Measurements from ENCODE around the gene USP17L12. TPM values are rescaled to one million over a fixed set of nuclear protein-coding genes. Genes with fewer than 3 reads are reported as not detected.
"Not testable (repeated sequence)": the region's sequence is repeated elsewhere in the genome, so short reads cannot be mapped to it uniquely, and the experiment has no call there.

The USP17L12 gene, protein sequence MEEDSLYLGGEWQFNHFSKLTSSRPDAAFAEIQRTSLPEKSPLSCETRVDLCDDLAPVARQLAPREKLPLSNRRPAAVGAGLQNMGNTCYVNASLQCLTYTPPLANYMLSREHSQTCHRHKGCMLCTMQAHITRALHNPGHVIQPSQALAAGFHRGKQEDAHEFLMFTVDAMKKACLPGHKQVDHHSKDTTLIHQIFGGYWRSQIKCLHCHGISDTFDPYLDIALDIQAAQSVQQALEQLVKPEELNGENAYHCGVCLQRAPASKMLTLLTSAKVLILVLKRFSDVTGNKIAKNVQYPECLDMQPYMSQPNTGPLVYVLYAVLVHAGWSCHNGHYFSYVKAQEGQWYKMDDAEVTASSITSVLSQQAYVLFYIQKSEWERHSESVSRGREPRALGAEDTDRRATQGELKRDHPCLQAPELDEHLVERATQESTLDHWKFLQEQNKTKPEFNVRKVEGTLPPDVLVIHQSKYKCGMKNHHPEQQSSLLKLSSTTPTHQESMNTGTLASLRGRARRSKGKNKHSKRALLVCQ
- not detected in 2 replicates for polyA plus RNA-seq (2011; rRNA removed)
- not detected in 2 replicates for polyA minus RNA-seq (2011; rRNA and poly(A)+ RNA removed)

DNA sequence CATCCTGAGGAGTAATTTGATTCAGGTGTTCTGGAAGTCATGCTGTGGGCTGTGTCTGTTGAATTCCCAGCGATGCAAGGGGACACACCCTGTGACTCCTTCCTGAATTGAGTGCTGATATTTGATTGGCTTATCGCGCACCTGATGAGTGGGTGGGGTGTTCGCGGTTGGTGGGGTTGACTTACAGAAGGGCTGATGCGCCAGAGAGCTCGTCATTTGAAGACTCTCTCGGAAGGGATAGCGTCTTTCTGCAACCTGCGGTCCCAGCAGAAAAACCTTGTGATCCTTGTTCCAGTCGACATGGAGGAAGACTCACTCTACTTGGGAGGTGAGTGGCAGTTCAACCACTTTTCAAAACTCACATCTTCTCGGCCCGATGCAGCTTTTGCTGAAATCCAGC is at the start of gene USP17L12:
TSS of gene USP17L12 (plus strand) at position 301 of the 400 bp plus-strand sequence. CDS start at position 301, 0 bp downstream.
- H3K27me3 ChIP-seq (ENCODE audit: control insufficient read depth, insufficient read depth, low read length); H3K36me3 ChIP-seq (ENCODE audit: control insufficient read depth, insufficient read depth, low read length); CTCF ChIA-PET; DNase-seq (ENCODE audit: low read depth); POLR2A ChIA-PET; H3K4me3 ChIP-seq (ENCODE audit: low read depth, low read length): not testable (repeated sequence)

DNA sequence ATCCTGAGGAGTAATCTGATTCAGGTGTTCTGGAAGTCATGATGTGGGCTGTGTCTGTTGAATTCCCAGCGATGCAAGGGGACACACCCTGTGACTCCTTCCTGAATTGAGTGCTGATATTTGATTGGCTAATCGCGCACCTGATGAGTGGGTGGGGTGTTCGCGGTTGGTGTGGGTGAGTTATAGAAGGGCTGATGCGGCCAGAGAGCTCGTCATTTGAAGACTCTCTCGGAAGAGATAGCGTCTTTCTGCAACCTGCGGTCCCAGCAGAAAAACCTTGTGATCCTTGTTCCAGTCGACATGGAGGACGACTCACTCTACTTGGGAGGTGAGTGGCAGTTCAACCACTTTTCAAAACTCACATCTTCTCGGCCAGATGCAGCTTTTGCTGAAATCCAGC is 9.6 kb upstream of the USP17L12 start, which contains the start of gene USP17L10:
TSS of gene USP17L10 (plus strand) at position 301 of the 400 bp plus-strand sequence. CDS start at position 301, 0 bp downstream.
- H3K27me3 ChIP-seq (ENCODE audit: control insufficient read depth, insufficient read depth, low read length); POLR2A ChIA-PET; H3K4me3 ChIP-seq (ENCODE audit: low read depth, low read length); H3K36me3 ChIP-seq (ENCODE audit: control insufficient read depth, insufficient read depth, low read length); CTCF ChIA-PET; DNase-seq (ENCODE audit: low read depth): not testable (repeated sequence)

DNA sequence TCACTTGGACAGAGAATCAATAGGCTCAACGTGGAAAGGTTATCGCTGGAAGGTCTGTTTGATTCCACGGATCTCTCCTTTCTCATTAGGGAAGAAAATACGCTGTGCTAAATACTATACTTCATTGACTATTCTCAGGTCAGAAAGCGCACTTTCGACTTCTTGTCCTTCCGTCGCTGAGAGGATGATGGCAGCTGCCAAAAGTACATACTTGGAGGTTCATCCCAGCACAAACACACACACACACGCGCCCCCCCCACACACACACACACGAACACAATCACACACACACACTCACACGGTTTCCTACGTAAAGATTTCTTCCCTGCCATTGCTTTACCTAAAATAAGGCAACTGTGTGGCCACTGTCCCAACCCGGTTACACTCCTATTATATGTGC is 5.3 kb upstream of the USP17L12 start:
- DNase-seq (ENCODE audit: low read depth); CTCF ChIA-PET; H3K27me3 ChIP-seq (ENCODE audit: control insufficient read depth, insufficient read depth, low read length); H3K36me3 ChIP-seq (ENCODE audit: control insufficient read depth, insufficient read depth, low read length); H3K4me3 ChIP-seq (ENCODE audit: low read depth, low read length); POLR2A ChIA-PET: not testable (repeated sequence)

DNA sequence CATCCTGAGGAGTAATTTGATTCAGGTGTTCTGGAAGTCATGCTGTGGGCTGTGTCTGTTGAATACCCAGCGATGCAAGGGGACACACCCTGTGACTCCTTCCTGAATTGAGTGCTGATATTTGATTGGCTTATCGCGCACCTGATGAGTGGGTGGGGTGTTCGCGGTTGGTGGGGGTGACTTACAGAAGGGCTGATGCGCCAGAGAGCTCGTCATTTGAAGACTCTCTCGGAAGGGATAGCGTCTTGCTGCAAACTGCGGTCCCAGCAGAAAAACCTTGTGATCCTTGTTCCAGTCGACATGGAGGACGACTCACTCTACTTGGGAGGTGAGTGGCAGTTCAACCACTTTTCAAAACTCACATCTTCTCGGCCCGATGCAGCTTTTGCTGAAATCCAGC is 4.8 kb upstream of the USP17L12 start, which contains the start of gene USP17L11:
TSS of gene USP17L11 (plus strand) at position 301 of the 400 bp plus-strand sequence. CDS start at position 301, 0 bp downstream.
- H3K27me3 ChIP-seq (ENCODE audit: control insufficient read depth, insufficient read depth, low read length); H3K36me3 ChIP-seq (ENCODE audit: control insufficient read depth, insufficient read depth, low read length); H3K4me3 ChIP-seq (ENCODE audit: low read depth, low read length); POLR2A ChIA-PET; CTCF ChIA-PET; DNase-seq (ENCODE audit: low read depth): not testable (repeated sequence)

DNA sequence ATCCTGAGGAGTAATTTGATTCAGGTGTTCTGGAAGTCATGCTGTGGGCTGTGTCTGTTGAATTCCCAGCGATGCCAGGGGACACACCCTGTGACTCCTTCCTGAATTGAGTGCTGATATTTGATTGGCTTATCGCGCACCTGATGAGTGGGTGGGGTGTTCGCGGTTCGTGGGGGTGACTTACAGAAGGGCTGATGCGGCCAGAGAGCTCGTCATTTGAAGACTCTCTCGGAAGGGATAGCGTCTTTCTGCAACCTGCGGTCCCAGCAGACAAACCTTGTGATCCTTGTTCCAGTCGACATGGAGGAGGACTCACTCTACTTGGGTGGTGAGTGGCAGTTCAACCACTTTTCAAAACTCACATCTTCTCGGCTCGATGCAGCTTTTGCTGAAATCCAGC is 4.6 kb downstream of the USP17L12 start, which contains the start of gene USP17L13:
TSS of gene USP17L13 (plus strand) at position 301 of the 400 bp plus-strand sequence. CDS start at position 301, 0 bp downstream.
- H3K27me3 ChIP-seq (ENCODE audit: control insufficient read depth, insufficient read depth, low read length); H3K36me3 ChIP-seq (ENCODE audit: control insufficient read depth, insufficient read depth, low read length); POLR2A ChIA-PET; DNase-seq (ENCODE audit: low read depth); CTCF ChIA-PET; H3K4me3 ChIP-seq (ENCODE audit: low read depth, low read length): not testable (repeated sequence)

DNA sequence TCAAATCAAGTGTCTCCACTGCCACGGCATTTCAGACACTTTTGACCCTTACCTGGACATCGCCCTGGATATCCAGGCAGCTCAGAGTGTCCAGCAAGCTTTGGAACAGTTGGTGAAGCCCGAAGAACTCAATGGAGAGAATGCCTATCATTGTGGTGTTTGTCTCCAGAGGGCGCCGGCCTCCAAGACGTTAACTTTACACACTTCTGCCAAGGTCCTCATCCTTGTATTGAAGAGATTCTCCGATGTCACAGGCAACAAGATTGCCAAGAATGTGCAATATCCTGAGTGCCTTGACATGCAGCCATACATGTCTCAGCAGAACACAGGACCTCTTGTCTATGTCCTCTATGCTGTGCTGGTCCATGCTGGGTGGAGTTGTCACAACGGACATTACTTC is 10.3 kb downstream of the USP17L12 start:
- DNase-seq (ENCODE audit: low read depth); POLR2A ChIA-PET; H3K36me3 ChIP-seq (ENCODE audit: control insufficient read depth, insufficient read depth, low read length); H3K27me3 ChIP-seq (ENCODE audit: control insufficient read depth, insufficient read depth, low read length); H3K4me3 ChIP-seq (ENCODE audit: low read depth, low read length); CTCF ChIA-PET: not testable (repeated sequence)

DNA sequence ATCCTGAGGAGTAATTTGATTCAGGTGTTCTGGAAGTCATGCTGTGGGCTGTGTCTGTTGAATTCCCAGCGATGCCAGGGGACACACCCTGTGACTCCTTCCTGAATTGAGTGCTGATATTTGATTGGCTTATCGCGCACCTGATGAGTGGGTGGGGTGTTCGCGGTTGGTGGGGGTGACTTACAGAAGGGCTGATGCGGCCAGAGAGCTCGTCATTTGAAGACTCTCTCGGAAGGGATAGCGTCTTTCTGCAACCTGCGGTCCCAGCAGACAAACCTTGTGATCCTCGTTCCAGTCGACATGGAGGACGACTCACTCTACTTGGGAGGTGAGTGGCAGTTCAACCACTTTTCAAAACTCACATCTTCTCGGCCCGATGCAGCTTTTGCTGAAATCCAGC is 14.1 kb downstream of the USP17L12 start, which contains the start of gene USP17L15:
TSS of gene USP17L15 (plus strand) at position 301 of the 400 bp plus-strand sequence. CDS start at position 301, 0 bp downstream.
- H3K36me3 ChIP-seq (ENCODE audit: control insufficient read depth, insufficient read depth, low read length); CTCF ChIA-PET; POLR2A ChIA-PET; H3K4me3 ChIP-seq (ENCODE audit: low read depth, low read length); DNase-seq (ENCODE audit: low read depth); H3K27me3 ChIP-seq (ENCODE audit: control insufficient read depth, insufficient read depth, low read length): not testable (repeated sequence)

DNA sequence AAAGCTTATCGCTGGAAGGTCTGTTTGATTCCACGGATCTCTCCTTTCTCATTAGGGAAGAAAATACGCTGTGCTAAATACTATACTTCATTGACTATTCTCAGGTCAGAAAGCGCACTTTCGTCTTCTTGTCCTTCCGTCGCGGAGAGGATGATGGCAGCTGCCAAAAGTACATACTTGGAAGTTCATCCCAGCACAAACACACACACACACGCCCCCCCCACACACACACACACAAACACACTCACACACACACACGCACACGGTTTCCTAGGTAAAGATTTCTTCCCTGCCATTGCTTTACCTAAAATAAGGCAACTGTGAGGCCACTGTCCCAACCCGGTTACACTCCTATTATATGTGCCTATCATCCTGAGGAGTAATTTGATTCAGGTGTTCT is 18.5 kb downstream of the USP17L12 start:
- H3K4me3 ChIP-seq (ENCODE audit: low read depth, low read length); DNase-seq (ENCODE audit: low read depth); H3K36me3 ChIP-seq (ENCODE audit: control insufficient read depth, insufficient read depth, low read length); POLR2A ChIA-PET; CTCF ChIA-PET; H3K27me3 ChIP-seq (ENCODE audit: control insufficient read depth, insufficient read depth, low read length): not testable (repeated sequence)

DNA sequence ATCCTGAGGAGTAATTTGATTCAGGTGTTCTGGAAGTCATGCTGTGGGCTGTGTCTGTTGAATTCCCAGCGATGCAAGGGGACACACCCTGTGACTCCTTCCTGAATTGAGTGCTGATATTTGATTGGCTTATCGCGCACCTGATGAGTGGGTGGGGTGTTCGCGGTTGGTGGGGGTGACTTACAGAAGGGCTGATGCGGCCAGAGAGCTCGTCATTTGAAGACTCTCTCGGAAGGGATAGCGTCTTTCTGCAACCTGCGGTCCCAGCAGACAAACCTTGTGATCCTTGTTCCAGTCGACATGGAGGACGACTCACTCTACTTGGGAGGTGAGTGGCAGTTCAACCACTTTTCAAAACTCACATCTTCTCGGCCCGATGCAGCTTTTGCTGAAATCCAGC is 23.6 kb downstream of the USP17L12 start, which contains the start of gene USP17L17:
TSS of gene USP17L17 (plus strand) at position 301 of the 400 bp plus-strand sequence. CDS start at position 301, 0 bp downstream.
- DNase-seq (ENCODE audit: low read depth); H3K36me3 ChIP-seq (ENCODE audit: control insufficient read depth, insufficient read depth, low read length); POLR2A ChIA-PET; CTCF ChIA-PET; H3K27me3 ChIP-seq (ENCODE audit: control insufficient read depth, insufficient read depth, low read length); H3K4me3 ChIP-seq (ENCODE audit: low read depth, low read length): not testable (repeated sequence)

DNA sequence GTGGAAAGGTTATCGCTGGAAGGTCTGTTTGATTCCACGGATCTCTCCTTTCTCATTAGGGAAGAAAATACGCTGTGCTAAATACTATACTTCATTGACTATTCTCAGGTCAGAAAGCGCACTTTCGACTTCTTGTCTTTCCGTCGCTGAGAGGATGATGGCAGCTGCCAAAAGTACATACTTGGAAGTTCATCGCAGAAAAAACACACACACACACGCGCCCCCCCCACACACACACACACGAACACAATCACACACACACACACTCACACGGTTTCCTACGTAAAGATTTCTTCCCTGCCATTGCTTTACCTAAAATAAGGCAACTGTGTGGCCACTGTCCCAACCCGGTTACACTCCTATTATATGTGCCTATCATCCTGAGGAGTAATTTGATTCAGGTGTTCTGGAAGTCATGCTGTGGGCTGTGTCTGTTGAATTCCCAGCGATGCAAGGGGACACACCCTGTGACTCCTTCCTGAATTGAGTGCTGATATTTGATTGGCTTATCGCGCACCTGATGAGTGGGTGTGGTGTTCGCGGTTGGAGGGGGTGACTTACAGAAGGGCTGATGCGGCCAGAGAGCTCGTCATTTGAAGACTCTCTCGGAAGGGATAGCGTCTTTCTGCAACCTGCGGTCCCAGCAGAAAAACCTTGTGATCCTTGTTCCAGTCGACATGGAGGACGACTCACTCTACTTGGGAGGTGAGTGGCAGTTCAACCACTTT is 28.2 kb downstream of the USP17L12 start, which contains the start of gene USP17L18:
TSS of gene USP17L18 (plus strand) at position 678 of the 728 bp plus-strand sequence. CDS start at position 678, 0 bp downstream.
- CTCF ChIA-PET; POLR2A ChIA-PET; H3K27me3 ChIP-seq (ENCODE audit: control insufficient read depth, insufficient read depth, low read length); H3K36me3 ChIP-seq (ENCODE audit: control insufficient read depth, insufficient read depth, low read length); H3K4me3 ChIP-seq (ENCODE audit: low read depth, low read length); DNase-seq (ENCODE audit: low read depth): not testable (repeated sequence)

DNA sequence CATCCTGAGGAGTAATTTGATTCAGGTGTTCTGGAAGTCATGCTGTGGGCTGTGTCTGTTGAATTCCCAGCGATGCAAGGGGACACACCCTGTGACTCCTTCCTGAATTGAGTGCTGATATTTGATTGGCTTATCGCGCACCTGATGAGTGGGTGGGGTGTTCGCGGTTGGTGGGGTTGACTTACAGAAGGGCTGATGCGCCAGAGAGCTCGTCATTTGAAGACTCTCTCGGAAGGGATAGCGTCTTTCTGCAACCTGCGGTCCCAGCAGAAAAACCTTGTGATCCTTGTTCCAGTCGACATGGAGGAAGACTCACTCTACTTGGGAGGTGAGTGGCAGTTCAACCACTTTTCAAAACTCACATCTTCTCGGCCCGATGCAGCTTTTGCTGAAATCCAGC is 33.1 kb downstream of the USP17L12 start, which contains the start of gene USP17L19:
TSS of gene USP17L19 (plus strand) at position 301 of the 400 bp plus-strand sequence. CDS start at position 301, 0 bp downstream.
- H3K36me3 ChIP-seq (ENCODE audit: control insufficient read depth, insufficient read depth, low read length); POLR2A ChIA-PET; DNase-seq (ENCODE audit: low read depth); H3K4me3 ChIP-seq (ENCODE audit: low read depth, low read length); CTCF ChIA-PET; H3K27me3 ChIP-seq (ENCODE audit: control insufficient read depth, insufficient read depth, low read length): not testable (repeated sequence)

DNA sequence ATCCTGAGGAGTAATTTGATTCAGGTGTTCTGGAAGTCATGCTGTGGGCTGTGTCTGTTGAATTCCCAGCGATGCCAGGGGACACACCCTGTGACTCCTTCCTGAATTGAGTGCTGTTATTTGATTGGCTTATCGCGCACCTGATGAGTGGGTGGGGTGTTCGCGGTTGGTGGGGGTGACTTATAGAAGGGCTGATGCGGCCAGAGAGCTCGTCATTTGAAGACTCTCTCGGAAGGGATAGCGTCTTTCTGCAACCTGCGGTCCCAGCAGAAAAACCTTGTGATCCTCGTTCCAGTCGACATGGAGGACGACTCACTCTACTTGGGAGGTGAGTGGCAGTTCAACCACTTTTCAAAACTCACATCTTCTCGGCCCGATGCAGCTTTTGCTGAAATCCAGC is 37.9 kb downstream of the USP17L12 start, which contains the start of gene USP17L20:
TSS of gene USP17L20 (plus strand) at position 301 of the 400 bp plus-strand sequence. CDS start at position 301, 0 bp downstream.
- H3K4me3 ChIP-seq (ENCODE audit: low read depth, low read length); DNase-seq (ENCODE audit: low read depth); H3K27me3 ChIP-seq (ENCODE audit: control insufficient read depth, insufficient read depth, low read length); H3K36me3 ChIP-seq (ENCODE audit: control insufficient read depth, insufficient read depth, low read length); CTCF ChIA-PET; POLR2A ChIA-PET: not testable (repeated sequence)

Measured in BJ (cell line).